ENCODE measurements around the gene PITPNB.

GRCh38 chr22:27842669-27843431 lies 76.2 kb downstream of the PITPNB start:
- no peak for TF ChIP-seq POLR2AphosphoS5 (IDR thresholded peaks at IDR 0.05; ENCODE audit: insufficient read depth in 1 of 2, low read depth in 1 of 2)
- no peak for TF ChIP-seq CTCF (IDR thresholded peaks at IDR 0.05)
- TF ChIP-seq POLR2A (IDR thresholded peaks at IDR 0.05) = no peak
